Liver (tissue), 3 donors: Measurements from ENCODE around the gene ITGA6.

ENCODE experiments used
- EGR1 ChIP-seq, 2 donors: IDR thresholded peaks; 2 replicates each; pipeline ENCODE4 v1.6.1; 2016 to 2018; ENCODE audit warnings: antibody characterized with exemption in 2 of 2, low read depth in 2 of 2
- FOXA1 ChIP-seq: IDR thresholded peaks from 2 replicates; pipeline ENCODE4 v1.6.1; 2016; ENCODE audit warnings: antibody characterized with exemption
- GABPA ChIP-seq, 2 donors: IDR thresholded peaks in 1 of 2; conservative IDR thresholded peaks in 1 of 2; 2 replicates each; pipeline ENCODE4 v1.6.1; 2016; ENCODE audit warnings: antibody characterized with exemption in 2 of 2, mild to moderate bottlenecking in 1 of 2, moderate library complexity in 1 of 2
- JUND ChIP-seq, 2 donors: IDR thresholded peaks; 2 replicates each; pipeline ENCODE4 v1.6.1; 2016; ENCODE audit warnings: antibody characterized with exemption in 2 of 2
- RAD21 ChIP-seq, 2 donors: IDR thresholded peaks; 2 replicates each; pipeline ENCODE4 v1.6.1; 2016; ENCODE audit warnings: antibody characterized with exemption in 2 of 2, mild to moderate bottlenecking in 2 of 2
- REST ChIP-seq: IDR thresholded peaks from 2 replicates; pipeline ENCODE4 v1.6.1; 2016; ENCODE audit warnings: antibody characterized with exemption, mild to moderate bottlenecking
- RXRA ChIP-seq, 2 donors: IDR thresholded peaks; 2 replicates each; pipeline ENCODE4 v1.6.1; 2017 to 2018; ENCODE audit warnings: antibody characterized with exemption in 2 of 2, mild to moderate bottlenecking in 1 of 2
- SP1 ChIP-seq: IDR thresholded peaks from 2 replicates; pipeline ENCODE4 v1.6.1; 2018; ENCODE audit warnings: antibody characterized with exemption, mild to moderate bottlenecking
- TAF1 ChIP-seq: conservative IDR thresholded peaks from 2 replicates; pipeline ENCODE4 v1.6.1; 2016; ENCODE audit warnings: antibody characterized with exemption, mild to moderate bottlenecking
- YY1 ChIP-seq: IDR thresholded peaks from 2 replicates; pipeline ENCODE4 v1.6.1; 2016; ENCODE audit warnings: antibody characterized with exemption, mild to moderate bottlenecking
- ZBTB33 ChIP-seq: IDR thresholded peaks from 2 replicates; pipeline ENCODE4 v1.6.1; 2016; ENCODE audit warnings: antibody characterized with exemption
- TF ChIP-seq, protein P1 (sequence below): fragments of 150-350 bp; IDR thresholded peaks from 2 replicates; pipeline ENCODE4 v1.5.1; 2017; ENCODE audit warnings: improper control_type of control experiment, low read depth, low read length; ENCODE audit not compliant: missing input control
- TF ChIP-seq, protein P2 (sequence below): IDR thresholded peaks from 2 replicates; pipeline ENCODE4 v1.6.1; 2016; ENCODE audit warnings: antibody characterized with exemption
- TF ChIP-seq, protein P3 (sequence below): IDR thresholded peaks from 2 replicates; pipeline ENCODE4 v1.6.1; 2016; ENCODE audit warnings: antibody characterized with exemption
- donor health status: healthy.
- donor health status: healthy.

DNA sequence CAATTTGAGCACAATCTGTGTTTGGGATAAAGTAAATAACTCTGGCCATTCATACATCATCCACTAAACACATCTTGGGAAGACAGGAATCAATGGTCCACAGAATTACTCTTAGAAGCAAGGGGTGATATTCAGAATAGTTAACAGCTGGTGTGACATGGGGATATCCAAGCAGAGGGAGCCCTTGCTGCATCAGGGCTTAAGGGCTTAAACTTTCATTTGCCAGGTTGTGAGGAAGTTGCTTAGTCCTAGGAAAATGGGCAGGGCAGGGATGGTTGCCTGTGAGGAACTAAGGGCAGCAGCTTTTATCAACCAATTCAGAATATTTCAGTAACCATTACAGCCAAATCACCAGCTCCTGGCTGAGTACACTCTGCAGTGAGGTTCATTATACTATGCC, 2.0 kb upstream of the ITGA6 start:
- TF ChIP-seq, protein P1, sequence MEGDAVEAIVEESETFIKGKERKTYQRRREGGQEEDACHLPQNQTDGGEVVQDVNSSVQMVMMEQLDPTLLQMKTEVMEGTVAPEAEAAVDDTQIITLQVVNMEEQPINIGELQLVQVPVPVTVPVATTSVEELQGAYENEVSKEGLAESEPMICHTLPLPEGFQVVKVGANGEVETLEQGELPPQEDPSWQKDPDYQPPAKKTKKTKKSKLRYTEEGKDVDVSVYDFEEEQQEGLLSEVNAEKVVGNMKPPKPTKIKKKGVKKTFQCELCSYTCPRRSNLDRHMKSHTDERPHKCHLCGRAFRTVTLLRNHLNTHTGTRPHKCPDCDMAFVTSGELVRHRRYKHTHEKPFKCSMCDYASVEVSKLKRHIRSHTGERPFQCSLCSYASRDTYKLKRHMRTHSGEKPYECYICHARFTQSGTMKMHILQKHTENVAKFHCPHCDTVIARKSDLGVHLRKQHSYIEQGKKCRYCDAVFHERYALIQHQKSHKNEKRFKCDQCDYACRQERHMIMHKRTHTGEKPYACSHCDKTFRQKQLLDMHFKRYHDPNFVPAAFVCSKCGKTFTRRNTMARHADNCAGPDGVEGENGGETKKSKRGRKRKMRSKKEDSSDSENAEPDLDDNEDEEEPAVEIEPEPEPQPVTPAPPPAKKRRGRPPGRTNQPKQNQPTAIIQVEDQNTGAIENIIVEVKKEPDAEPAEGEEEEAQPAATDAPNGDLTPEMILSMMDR = no peak
- TF ChIP-seq REST = no peak
- no peak for TF ChIP-seq EGR1 (IDR thresholded peaks at IDR 0.05; ENCODE audit: low read depth in 2 of 2)
- TF ChIP-seq, protein P2, sequence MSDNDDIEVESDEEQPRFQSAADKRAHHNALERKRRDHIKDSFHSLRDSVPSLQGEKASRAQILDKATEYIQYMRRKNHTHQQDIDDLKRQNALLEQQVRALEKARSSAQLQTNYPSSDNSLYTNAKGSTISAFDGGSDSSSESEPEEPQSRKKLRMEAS = no peak
- no peak for TF ChIP-seq RXRA (IDR thresholded peaks at IDR 0.05)
- TF ChIP-seq, protein P3, sequence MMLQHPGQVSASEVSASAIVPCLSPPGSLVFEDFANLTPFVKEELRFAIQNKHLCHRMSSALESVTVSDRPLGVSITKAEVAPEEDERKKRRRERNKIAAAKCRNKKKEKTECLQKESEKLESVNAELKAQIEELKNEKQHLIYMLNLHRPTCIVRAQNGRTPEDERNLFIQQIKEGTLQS = no peak
- TF ChIP-seq ZBTB33 = no peak
- no peak for TF ChIP-seq TAF1
- no peak for TF ChIP-seq YY1
- no peak for TF ChIP-seq GABPA (IDR thresholded peaks at IDR 0.05 in 1 of 2, conservative IDR thresholded peaks at IDR 0.05 in 1 of 2)
- no peak for TF ChIP-seq JUND (IDR thresholded peaks at IDR 0.05)
- TF ChIP-seq SP1 = no peak
- no peak for TF ChIP-seq RAD21 (IDR thresholded peaks at IDR 0.05)
- TF ChIP-seq FOXA1 = no peak
